Measurements from ENCODE around the gene ADCY7. TPM values are rescaled to one million over a fixed set of nuclear protein-coding genes. Genes with fewer than 3 reads are reported as not detected.

The ADCY7 gene
- total and polyA plus RNA-seq, 2 of the 4 experiments (the other 2 are of a cell fraction), result 15.2 to 17.1 TPM

DNA sequence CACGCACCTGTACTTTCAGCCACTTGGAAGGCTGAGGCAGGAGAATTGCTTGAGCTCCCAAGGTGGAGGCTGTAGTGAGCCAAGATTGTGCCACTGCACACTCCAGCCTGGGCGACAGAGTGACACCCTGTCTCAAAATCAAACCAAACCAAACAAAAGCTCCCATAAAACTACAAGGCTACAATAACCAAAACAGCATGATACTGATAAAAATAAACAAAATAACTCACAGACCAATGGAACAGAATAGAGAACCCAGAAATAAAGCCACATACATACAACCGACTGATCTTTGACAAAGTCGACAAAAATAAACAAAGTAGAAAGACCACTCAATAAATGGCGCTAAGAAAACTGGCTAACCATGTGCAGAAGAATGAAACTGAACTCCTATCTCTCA lies 65.2 kb downstream of the ADCY7 start (continued):
- TF ChIP-seq MAZ (IDR thresholded peaks at IDR 0.05; ENCODE audit: borderline replicate concordance, low read depth, low read length) (no peak), RCOR1 (IDR thresholded peaks at IDR 0.05; ENCODE audit: insufficient replicate concordance, low read length) (no peak), MXI1 (IDR thresholded peaks at IDR 0.05; ENCODE audit: borderline replicate concordance, low read depth, low read length) (no peak)

DNA sequence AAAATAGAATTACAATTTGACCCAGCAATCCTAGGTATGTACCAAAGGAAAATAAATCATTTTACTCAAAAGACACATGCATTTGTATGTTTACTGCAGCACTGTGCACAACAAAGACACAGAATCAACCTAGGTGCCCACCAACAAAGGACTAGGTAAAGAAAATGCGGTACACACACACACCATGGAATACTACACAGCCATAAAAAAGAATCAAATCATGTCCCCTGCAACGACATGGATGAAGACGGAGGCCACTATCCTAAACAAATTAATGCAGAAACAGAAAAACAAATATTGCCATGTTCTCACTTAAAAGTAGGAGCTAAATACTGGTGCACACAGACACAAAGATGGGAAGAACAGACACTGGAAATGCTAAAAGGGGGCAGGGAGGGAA lies 66.2 kb downstream of the ADCY7 start:
- ATAC-seq (ENCODE audit: low read depth) (no peak), DNase-seq (no peak)
- H3K56ac ChIP-seq (ENCODE audit: extremely low read depth, insufficient read depth, low read length), result no peak overlapping the region
- no peak overlapping the region for H3K18ac ChIP-seq (ENCODE audit: low read depth, low read length)
- H4K91ac ChIP-seq (ENCODE audit: insufficient read depth, low read depth, low read length), result no peak overlapping the region
- no peak overlapping the region for H3K23ac ChIP-seq (ENCODE audit: low read depth, low read length)
- no peak for TF ChIP-seq NFE2L2 (IDR thresholded peaks at IDR 0.05; ENCODE audit: low read depth, low read length)
- TF ChIP-seq, protein P1, sequence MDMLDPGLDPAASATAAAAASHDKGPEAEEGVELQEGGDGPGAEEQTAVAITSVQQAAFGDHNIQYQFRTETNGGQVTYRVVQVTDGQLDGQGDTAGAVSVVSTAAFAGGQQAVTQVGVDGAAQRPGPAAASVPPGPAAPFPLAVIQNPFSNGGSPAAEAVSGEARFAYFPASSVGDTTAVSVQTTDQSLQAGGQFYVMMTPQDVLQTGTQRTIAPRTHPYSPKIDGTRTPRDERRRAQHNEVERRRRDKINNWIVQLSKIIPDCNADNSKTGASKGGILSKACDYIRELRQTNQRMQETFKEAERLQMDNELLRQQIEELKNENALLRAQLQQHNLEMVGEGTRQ (IDR thresholded peaks at IDR 0.05; ENCODE audit: low read depth, low read length), result no peak
- TF ChIP-seq POLR2A (IDR thresholded peaks at IDR 0.05; ENCODE audit: low read depth, low read length), result no peak
- no peak for TF ChIP-seq MAFK (IDR thresholded peaks at IDR 0.05; ENCODE audit: low read depth, low read length)
- H2BK120ac ChIP-seq (ENCODE audit: low read depth, low read length), result no peak overlapping the region
- peaks cover 15% of the 10 kb centered on the region for H3K36me3 ChIP-seq (ENCODE audit: control insufficient read depth, insufficient read depth, low read length)
- H3K4me1 ChIP-seq (ENCODE audit: control insufficient read depth, insufficient read depth, low read length), result peaks cover 13% of the 10 kb centered on the region
- H2AK9ac ChIP-seq (replicated peaks; ENCODE audit: low read depth, low read length, poor library complexity), result no peak overlapping the region
- no peak overlapping the region for H3K27ac ChIP-seq (ENCODE audit: insufficient read depth, low read length)
- H3K79me1 ChIP-seq (ENCODE audit: low read depth in 1 of 2, low read length in 2 of 2), result peaks cover 0 to 20% of the 10 kb centered on the region in 2 experiments; a peak in 2 of 4 replicates
- no TSS peak for BruUV-seq (replicated peaks)
- CTCF ChIA-PET, result no interaction called here
- no peaks in the 10 kb centered on the region for H3K27me3 ChIP-seq (ENCODE audit: control insufficient read depth, insufficient read depth, low read length)
- POLR2A ChIA-PET (ENCODE audit: unreplicated experiment), result no interaction called here
- H2AFZ ChIP-seq (replicated peaks; ENCODE audit: low read length, poor library complexity), result no peak overlapping the region
- peaks cover 13% of the 10 kb centered on the region; the same call in 1 of the 2 replicates for H3K9me1 ChIP-seq (ENCODE audit: insufficient read depth, low read length)
- H4K8ac ChIP-seq (ENCODE audit: low read depth in 2 of 2, low read length in 2 of 2), result no peak overlapping the region
- H4K5ac ChIP-seq (ENCODE audit: low read depth, low read length), result no peak overlapping the region
- no peak overlapping the region for H2BK20ac ChIP-seq (ENCODE audit: low read depth, low read length)
- H3K9me3 ChIP-seq (ENCODE audit: control insufficient read depth, insufficient read depth, low read length), result no peaks in the 10 kb centered on the region; the same call in 1 of the 2 replicates
- H3K14ac ChIP-seq (replicated peaks; ENCODE audit: low read depth, low read length), result no peak overlapping the region
- H3K4ac ChIP-seq (ENCODE audit: low read depth, low read length), result no peak overlapping the region
- no peak overlapping the region for H2BK15ac ChIP-seq (ENCODE audit: low read depth, low read length)
- intact Hi-C loops (cut with micrococcal nuclease), result loop anchor here (10.0 kb wide), 1 partner anchor 412 kb away; the partner anchor contains the start of gene CYLD
- H3K9ac ChIP-seq (ENCODE audit: low read depth, low read length), result no peak overlapping the region
- no CpG with 5 or more reads among the region's 3 CpGs for WGBS, 2 experiments (ENCODE audit: extremely low coverage in 2 of 2, insufficient read length in 1 of 2)
- H3K4me3 ChIP-seq (ENCODE audit: insufficient read depth, low read depth, low read length), result no peak overlapping the region
- peaks cover 14% of the 10 kb centered on the region for H4K20me1 ChIP-seq (ENCODE audit: insufficient read depth, low read length)
- H2BK5ac ChIP-seq (ENCODE audit: low read depth, low read length, poor library complexity, severe bottlenecking), result no peak overlapping the region
- in situ Hi-C loops (cut with MboI; ENCODE audit: low sequenced_read_pairs), result no loop called here
- dilution Hi-C loops (cut with HindIII; ENCODE audit: low sequenced_read_pairs, unreplicated experiment), result no loop called here
- H2AK5ac ChIP-seq (ENCODE audit: low read depth, low read length), result no peak overlapping the region
- no peak overlapping the region for H3K4me2 ChIP-seq (ENCODE audit: low read depth, low read length)

Measured in IMR-90 (cell line).